Inflammatory macrophage (primary cell): ENCODE measurements around the gene CLEC16A.
"Not testable (repeated sequence)": the region's sequence is repeated elsewhere in the genome, so short reads cannot be mapped to it uniquely, and the experiment has no call there.

ENCODE experiments used
- DNase-seq, 2 donors: peaks; one replicate each; pipeline ENCODE4 v3.0.0-alpha.2; 2020 to 2022

CLEC16A gene

DNA sequence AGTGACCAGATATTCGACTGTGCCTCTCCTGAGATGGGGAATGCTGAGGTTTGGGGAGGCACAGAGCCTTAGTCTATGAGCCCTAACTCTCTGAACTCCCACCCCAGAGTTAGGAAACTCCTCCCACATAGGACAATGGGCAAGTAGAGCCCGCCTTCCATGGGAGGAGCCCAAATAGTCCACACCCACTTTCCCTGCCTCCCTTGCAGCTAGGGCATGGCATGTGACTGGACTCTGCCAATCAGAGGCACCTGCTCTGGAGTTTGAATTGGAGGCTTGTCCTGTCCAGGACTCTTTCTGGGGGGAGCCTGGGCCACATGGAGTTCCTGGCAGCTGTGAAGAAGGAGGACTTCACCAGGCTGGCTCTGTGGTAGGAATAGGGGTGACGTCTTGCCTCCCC is 263.3 kb downstream of the CLEC16A start:
- DNase-seq: peak in 1 of 2 donors; percentile 22

DNA sequence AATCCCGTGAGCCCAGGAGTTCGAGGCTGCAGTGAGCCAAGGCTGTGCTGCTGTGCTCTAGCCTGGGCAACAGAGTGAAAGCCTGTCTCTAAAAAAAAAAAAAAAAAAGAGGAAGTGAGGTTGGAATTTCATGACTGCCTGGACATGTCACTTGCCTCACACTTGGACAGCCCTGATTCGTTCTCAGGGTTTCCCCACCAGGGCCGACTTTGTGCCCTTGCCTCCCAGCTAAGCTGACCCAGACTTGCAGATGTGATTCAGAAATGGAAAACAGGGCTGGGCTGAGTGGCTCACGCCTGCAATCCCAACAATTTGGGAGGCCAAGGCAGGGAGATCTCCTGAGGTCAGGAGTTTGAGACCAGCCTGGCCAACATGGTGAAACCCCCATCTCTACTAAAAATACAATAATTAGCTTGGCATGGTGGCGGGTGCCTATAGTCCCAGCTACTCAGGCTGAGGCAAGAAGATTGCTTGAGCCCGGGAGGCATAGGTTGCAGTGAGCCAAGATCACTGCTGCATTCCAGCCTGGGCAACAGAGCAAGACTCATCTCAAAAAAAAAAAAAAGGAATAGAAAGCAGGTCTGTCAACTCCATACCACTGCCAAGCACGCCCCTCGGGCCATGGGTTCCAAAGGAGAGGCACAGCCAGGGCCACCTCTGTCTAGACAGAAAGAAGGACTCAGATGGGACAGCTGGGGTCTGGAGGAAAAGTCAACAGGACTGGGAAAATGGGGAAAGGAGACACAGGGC is 264.7 kb downstream of the CLEC16A start:
- DNase-seq: peak; percentile 88 to 89

DNA sequence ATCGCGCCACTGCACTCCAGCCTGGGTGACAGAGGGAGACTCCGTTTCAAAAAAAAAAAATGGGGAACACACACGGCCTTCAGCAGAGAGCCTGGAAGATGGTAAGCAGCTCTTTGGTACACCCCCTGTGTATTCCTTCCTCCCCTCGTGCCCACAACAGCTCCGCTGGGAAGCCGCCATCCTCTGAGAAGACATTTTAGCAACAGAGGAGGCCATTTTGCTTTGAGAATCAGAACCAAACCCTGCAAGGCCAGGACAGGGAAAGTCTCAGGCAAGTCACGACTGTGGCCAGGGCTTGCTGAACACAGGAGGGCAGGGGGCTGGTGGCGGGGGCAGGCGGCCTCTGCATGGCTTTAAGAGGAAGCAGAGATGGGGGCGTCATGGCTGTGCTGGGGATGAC is 265.9 kb downstream of the CLEC16A start:
- no peak for DNase-seq

DNA sequence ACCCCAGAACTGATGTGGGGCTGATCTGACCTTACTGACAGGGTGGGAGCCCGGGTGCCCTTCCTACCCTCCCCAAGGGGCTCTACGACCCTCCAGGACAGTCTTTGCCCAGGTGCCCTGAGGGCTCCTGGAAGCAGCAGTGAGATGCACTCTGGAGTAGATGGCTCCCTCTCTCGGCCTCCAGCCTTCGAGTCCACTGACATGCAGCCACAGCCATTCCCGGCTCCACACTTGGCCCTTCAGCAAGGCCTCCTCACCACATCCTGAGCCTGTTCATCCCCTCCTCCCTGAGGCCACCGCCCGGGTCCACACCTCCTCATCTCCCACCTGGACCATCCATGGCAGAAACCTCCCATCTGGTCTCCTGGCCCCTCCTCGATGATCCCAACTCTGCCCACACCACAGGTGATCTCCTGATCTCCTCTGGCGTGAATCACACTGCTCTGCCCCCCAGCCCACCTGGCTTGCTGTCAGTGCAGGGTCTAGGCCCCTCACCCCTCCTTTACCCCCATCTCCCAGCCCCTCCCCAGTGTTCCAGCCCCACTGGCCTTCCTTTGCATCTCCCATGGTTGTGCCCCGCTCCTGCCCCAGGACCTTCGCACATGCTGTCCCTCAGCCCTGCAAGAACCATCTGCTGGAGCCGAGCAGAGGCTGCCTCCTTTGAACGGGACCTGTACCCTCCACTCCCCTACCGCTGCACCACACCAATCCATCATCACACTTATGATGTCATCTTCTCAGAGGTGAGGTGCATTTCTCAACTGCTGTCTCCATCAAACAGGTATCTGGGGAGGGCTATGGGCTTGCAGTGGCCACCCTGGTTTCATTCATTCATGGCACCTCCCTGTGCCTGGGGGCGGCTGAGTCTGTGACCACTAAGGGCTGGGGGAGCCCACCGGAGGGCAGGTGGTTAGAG is 267.0 kb downstream of the CLEC16A start:
- no peak for DNase-seq

DNA sequence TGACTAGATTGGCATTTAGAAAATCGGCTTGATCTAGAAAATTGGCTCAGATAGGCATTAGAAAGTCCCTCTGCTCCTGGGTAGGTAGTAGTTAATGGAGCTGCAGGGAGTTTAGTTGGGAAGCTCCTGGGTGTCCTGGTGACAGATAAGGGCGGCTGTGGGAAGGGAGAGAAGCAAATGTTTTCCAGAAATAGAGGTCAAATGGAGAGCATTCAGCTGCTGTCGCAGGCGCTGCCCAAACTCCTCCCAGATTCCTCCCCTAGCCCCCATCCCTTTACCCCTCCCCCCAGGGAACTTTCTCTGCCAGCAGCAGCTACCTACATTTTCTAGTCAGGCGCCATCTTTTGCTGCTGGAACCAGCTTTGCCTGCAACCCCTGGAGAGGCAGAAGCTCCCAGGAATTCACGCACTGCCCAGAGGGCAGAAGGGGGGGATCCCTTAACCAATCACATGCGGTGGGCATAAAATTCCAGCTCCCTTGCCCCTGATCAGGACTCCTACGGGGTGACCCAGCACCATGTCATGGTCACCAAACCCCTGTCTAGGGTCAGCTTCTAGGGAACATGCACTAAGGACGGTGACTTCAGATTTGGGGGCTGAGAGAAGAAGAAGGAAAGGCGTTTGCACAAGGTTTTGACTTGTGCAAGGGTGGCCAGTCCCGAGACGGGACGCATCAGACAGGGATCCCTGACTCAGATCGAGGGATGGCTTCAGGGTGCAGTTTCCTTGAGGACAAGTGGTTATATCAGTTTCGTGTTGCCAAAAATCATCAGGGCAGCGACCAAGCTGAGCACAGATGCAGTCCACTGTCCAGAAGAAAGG is 267.8 kb downstream of the CLEC16A start:
- DNase-seq: peak; percentile 62 to 75

DNA sequence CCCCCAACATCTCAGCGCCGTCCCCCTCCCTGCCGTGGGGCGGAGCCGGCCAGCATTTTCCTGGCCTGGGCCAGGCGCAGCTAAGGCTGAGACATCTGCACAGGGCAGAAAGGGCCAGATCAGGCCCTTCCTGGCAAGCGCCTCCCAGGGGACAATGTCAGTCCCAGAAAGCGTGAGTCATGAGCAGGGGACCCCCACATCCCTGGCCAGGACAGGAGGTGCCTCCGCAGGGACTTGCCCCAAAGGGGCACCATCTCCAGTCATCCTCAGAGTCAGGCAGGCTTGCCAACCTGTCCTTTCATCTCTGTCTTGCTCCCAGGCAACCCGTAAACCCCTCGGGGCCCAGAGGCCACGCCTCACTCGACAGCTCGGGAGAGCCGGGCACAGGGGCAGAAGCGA is 268.4 kb downstream of the CLEC16A start:
- DNase-seq: no peak

DNA sequence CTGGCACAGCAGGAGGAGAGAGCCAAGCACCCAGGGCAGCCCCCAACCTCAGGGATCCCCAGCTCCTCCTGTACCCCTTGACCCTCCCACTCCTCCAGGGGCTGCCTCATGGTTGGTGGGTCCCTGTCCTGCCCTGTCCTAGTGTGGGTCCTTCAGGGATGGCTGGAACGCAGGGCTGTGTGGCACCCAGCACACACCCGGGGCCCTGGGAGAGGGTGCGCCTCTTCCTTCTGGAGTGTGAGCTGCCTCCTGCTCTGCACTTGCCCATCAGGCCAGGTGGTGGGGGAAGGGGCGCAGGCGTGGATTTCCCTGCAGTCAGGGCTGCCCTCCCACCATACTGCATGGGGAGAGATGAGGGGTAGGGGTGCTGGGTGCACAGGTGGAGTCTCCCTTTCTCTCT is 269.0 kb downstream of the CLEC16A start:
- no peak for DNase-seq

DNA sequence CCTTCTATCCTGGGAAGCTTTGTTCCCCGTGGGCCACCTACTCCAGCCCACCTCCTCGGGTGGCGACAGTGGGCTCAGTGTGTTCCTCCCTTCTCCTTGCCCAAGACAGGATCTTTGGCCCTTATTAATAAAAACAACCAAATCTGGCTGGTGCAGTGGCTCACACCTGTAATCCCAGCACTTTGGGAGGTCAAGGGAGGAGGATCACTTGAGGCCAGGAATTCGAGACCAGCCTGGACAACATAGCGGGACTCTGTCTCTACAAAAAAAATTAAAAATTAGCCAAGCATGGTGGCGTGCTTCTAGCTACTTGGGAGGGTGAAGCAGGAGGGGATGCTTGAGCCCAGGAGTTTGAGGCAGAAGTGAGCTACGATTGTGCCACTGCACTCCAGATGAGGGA is 269.4 kb downstream of the CLEC16A start:
- no peak for DNase-seq

DNA sequence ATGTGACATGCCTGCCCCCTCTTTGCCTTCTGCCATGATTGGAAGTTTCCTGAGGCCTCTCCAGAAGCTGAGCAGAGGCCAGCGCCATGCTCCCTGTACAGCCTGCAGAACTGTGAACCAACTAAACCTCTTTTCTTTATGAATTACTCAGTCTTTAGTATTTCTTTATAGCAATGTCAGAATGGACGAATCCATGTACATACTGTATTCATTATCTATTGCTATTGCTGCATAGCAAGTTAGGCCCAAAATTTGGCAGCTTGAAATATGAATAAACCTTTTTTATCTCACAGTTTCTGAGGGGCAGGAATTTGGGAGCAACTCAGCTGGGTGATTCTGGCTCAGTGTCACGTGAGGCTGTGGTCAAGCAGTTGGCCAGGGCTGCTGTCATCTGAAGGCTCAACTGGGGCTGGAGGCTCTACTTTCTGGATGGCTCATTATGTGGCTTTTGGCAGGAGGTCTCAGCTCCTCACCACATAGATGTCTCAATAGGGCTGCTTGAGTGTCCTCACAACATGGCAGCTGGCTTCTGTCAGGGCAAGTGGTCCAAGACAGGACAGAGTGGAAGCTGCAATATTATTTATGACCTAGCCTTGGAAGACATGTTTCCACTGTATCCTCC is 271.7 kb downstream of the CLEC16A start:
- DNase-seq: no peak

DNA sequence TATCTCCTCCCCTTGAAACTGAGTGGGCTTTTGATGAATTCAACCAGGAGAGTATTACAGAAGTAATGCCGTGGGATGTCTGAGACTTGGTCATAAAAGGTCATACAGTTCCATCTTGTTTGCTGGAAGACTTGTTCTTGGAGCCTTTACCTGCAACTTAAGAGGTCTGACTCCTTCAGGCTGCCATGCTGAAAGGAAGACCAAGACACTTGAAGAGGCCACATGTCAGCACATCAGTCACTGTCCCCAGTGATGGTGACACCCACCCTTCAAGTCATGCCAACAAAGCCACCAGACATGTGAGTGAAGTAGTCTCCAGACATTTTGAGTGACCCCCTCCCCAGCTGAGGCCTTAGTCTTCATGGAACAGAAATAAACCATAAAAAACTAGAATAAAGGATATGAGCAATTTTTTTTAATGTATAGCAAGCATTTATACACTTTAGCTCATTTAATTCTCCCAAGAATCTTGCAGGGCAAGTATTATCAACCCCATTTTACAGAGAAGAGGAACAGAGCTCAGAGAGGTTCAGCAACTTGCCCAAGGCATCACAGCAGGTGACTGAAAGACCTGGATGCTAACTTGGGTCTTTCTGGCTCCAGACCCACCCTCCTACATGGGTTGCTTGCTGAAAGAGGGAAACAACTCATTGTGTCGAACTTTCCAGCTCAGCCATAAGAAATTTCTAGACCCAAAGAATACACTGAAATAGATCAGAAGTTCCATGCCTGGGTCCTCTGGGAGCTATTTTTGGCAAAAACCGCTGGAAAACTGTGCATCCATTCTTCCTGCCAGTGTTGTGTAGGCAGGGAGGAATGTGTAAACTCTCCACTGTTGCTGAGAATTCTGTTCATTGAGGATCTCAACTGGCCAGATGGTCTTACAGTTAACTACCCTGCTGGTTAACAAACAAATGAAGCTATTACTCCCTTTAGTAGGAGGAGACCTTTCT is 273.6 kb downstream of the CLEC16A start:
- DNase-seq: no peak

DNA sequence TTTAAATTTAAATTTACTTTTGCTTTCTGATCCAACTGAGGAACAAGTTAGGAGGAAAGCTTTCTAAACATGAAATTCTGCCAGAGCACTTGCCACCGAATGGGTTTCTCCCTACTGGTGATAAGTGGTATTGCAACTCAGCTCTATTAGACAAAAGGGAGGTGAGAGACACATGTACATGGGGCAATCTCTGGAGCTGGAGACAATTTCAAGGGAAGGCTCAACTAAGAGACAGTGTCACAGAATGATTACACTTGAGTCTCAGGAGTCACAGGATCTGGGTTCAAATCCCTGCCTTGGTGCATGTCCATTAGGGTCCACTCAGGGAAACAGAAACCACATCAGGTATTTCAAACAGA is 274.2 kb downstream of the CLEC16A start:
- DNase-seq: no peak

DNA sequence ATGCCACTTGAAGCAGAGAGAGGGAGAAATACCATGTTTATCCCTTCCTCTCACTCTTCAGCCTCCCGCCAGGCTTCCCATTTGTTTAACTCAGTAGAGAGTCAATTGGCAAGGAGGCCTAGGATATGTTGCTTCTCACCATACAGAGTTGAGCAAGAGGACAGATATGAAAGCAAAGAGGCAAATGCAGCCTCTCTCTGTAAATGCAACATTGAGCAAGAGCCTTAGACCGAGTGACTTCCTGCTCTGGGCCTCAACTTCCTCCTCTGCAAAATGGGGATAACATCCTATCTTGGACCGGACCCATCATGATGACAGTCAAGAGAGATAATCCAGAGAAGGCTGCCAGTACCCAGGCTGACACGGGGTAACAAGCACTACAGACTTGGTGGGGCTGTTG is 274.8 kb downstream of the CLEC16A start:
- peak; percentile 78 to 90 for DNase-seq

DNA sequence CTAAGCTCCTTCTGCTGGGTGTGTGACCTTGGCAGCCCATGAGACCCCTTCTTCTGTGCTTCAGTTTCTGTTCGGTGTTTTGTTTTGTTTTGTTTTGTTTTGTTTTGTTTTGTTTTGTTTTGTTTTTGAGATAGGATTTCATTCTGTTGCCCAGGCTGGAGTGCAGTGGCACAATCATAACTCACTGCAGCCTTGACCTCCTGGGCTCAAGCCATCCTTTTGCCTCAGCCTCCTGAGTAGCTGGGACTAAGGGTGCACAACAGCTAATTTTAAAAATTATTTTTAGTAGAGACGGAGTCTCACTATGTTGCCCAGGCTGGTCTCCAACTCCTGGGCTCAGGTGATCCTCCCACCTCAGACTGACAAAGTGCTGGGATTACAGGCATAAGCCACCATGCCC is 276.1 kb downstream of the CLEC16A start:
- not testable (repeated sequence) for DNase-seq

DNA sequence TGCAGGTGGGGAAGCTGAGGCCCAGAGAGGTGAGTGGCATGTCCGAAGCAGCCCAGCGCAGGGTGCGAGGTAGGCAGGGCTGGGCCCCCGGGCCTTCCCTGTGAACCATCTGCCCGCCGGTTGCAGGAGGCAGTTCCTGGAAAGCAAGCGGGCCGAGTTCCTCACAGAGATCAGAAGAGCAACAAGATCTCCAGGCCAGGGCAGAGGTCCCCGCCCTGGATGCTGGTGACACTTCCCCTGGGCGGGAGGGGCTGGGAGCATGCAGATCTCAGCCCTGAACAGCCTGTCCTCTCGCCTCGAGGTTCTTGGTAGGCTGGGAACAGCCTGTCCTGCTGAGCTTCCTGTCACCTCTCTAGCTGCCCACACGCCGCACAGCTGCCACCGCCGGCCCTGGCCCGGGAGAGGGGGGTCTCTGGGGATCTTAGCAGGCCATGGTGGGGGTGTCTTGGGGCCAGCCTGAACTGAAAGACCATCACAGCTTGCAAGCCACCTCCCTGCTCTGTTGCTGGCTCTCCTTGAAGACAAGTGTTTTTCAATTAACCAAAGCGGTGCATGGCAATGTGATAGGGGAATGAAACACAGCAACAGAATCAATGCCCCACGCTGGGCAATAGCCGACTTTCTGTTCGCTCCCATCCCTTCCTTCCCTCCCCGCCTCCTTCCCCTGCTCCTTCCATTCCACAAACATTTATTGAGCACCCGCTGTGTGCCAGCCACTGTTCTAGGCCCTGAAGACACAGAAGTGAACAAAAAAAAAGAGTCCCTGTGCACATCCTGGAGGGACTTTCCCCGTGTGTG is 279.9 kb downstream of the CLEC16A start:
- DNase-seq: peak; percentile 90 to 95

DNA sequence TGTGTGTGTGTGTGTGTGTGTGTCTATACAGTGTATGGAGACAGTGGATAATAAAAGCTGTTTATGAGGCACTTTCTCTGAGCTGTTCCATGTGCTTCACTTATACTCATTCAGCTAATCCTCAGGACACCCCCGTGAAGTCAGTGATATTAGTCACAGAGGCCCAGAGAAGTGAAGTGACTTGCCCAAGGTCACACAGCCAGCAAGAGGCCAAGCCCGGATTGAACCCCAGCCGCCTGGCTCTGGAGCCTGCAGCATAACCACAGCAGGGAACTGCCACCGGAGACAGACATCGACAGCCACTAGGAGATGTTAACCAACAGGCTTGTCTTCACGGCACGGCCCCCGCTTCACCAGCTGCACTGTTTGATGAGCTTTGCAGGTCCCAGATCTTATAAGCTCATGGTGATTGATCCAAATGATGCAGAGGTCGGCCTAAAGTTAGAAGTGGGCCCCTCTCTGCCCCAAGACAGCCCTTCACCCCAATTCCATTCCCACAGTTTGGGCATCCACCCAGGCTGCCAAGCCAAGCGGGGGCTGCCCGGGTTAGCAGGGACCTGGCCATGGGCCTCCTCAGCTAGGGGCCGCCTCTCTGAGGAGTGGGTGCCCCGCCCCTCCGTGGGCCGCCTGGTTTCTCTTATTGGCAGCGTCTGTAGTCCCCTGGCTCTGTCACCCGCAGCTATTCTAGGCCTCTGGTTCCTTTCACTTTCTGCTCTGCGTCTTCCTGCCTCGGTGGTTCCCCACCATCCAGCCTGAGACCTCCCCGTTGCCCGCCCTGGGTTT is 280.7 kb downstream of the CLEC16A start:
- DNase-seq: peak in 1 of 2 donors; percentile 34

DNA sequence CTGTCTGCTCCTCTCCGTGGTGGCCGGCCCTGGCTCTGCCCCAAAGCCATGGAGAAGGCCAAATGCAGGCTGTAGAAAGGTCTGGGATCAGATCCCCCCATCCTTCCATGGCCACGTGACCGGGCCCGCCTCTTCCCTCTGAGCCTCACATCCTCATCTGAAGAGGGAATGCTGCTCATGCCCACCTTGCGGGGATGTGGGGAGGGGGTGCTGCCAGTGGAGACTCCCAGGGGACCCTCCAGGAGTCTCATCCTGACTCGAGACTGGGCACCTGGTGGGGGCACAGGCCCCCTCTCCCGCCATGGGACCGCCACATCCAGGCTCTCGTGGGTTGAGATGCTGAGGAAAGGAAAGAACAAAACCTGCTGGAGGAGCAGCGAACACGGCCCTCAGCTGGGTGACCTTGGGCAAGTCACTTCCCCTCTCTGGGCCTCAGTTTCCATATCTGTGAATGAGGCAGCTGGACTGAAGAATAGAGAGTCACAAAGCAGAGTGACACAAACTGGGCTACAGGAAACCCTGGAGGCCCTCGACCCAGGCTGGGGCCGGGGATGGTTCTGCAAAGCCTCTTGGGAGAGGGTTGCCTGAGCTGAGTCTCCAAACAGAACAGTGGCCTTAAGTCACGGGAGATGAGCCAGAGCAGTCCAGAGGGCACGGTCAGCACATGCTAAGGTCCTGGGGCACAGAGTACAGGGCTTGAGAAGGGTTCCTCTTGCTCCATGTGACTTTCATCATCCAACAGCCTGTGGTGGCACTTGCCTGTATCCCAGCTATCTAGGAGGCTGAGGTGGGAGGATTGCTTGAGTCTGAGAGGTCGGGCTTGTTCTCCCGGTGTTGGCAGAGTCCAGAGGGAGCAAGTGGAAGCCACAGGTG is 281.5 kb downstream of the CLEC16A start:
- DNase-seq: no peak

DNA sequence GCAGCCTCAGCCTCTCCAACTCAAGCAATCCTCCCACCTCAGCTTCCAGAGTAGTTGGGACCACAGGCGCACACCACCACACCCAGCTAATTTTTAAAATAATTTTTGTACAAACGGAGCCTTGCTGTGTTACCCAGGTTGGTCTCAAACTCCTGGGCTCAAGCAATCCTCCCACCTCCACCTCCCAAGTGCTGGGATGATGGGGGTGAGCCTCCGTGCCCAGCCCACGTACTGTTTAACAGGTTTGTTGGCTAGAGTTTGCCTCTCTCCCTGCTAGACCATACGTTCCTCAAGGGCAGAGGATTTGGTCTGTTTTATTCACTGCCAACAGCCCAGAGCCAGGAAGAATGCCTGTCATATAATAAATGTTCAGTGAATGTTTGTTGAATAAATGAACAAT is 285.1 kb downstream of the CLEC16A start:
- DNase-seq: no peak

DNA sequence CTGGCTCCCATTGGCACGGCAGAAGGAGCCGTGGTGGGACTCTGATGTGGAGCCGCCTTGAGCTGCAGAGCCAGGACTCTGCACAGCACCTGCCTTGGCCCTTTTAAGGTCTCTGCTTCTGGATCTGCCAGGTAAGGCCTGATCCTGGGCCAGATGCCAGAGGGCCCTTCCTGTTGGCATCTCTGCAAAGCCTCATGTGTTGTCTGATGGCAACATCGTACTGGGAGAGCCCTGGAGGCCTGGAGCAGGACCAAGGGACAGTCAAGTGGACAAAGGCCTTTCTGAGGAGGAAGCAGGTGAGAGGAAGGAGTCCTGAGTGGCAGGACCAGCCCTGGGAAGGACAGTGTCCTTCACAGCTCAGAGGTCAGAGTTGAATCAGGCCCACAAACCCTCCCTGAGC is 285.5 kb downstream of the CLEC16A start:
- no peak for DNase-seq
